ENCODE measurements around the gene NARF.

DNA sequence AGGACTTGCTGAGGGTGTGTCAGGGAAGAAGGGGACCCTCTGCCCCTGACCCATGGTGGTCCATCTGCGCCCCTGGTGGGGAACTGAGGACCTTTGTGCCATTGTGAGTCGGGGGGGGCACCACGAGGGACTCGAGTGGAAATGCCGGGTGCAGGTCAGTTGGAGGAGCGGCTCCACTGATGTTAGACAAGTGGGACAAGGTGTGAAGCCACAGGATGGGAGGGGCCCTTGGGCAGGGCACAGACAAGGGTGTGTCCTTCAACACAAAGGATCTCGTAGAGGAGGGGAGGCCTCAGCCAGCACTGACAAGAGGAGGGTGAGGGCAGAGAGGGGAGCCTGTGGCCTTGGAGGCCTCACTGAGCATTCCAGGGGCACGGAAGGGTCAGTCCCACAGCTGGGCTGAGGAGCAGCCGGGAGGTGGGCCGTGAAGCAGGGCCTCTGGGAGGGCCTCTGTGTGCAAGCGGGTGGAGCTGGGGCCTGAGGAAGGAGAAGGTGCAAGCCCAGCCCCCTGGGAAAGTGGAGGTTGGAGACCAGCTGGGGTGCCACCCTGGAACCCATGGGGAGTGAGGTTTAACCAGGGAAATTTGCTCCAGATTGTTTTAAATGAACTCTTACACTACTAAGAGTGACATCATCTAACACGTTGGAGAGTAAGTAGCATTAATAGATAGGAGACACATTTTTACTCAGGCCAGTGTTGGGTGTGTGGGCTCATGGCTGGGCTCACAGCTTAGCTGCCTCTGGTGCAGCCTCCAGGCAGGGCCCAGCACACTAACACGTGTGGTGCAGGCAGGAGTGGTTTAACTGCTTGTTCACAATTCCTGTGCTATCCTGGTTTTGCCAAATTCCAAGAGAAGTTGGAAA is 27.9 kb downstream of the NARF start:
- TF ChIP-seq, protein P1, sequence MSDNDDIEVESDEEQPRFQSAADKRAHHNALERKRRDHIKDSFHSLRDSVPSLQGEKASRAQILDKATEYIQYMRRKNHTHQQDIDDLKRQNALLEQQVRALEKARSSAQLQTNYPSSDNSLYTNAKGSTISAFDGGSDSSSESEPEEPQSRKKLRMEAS (IDR thresholded peaks at IDR 0.05), result no peak
- TF ChIP-seq POLR2A (IDR thresholded peaks at IDR 0.05; ENCODE audit: low read length), result no peak
- TF ChIP-seq KDM1A (IDR thresholded peaks at IDR 0.05; ENCODE audit: low read depth), result no peak
- TF ChIP-seq, protein P2, sequence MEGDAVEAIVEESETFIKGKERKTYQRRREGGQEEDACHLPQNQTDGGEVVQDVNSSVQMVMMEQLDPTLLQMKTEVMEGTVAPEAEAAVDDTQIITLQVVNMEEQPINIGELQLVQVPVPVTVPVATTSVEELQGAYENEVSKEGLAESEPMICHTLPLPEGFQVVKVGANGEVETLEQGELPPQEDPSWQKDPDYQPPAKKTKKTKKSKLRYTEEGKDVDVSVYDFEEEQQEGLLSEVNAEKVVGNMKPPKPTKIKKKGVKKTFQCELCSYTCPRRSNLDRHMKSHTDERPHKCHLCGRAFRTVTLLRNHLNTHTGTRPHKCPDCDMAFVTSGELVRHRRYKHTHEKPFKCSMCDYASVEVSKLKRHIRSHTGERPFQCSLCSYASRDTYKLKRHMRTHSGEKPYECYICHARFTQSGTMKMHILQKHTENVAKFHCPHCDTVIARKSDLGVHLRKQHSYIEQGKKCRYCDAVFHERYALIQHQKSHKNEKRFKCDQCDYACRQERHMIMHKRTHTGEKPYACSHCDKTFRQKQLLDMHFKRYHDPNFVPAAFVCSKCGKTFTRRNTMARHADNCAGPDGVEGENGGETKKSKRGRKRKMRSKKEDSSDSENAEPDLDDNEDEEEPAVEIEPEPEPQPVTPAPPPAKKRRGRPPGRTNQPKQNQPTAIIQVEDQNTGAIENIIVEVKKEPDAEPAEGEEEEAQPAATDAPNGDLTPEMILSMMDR (IDR thresholded peaks at IDR 0.05), result no peak
- TF ChIP-seq CEBPB (IDR thresholded peaks at IDR 0.05), result no peak
- no peak for TF ChIP-seq EP300 (IDR thresholded peaks at IDR 0.05)
- TF ChIP-seq JUNB (IDR thresholded peaks at IDR 0.05), result no peak
- TF ChIP-seq, protein P3, sequence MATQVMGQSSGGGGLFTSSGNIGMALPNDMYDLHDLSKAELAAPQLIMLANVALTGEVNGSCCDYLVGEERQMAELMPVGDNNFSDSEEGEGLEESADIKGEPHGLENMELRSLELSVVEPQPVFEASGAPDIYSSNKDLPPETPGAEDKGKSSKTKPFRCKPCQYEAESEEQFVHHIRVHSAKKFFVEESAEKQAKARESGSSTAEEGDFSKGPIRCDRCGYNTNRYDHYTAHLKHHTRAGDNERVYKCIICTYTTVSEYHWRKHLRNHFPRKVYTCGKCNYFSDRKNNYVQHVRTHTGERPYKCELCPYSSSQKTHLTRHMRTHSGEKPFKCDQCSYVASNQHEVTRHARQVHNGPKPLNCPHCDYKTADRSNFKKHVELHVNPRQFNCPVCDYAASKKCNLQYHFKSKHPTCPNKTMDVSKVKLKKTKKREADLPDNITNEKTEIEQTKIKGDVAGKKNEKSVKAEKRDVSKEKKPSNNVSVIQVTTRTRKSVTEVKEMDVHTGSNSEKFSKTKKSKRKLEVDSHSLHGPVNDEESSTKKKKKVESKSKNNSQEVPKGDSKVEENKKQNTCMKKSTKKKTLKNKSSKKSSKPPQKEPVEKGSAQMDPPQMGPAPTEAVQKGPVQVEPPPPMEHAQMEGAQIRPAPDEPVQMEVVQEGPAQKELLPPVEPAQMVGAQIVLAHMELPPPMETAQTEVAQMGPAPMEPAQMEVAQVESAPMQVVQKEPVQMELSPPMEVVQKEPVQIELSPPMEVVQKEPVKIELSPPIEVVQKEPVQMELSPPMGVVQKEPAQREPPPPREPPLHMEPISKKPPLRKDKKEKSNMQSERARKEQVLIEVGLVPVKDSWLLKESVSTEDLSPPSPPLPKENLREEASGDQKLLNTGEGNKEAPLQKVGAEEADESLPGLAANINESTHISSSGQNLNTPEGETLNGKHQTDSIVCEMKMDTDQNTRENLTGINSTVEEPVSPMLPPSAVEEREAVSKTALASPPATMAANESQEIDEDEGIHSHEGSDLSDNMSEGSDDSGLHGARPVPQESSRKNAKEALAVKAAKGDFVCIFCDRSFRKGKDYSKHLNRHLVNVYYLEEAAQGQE (IDR thresholded peaks at IDR 0.05), result no peak
- no peak for TF ChIP-seq RFX5 (IDR thresholded peaks at IDR 0.05)
- TF ChIP-seq, protein P4, sequence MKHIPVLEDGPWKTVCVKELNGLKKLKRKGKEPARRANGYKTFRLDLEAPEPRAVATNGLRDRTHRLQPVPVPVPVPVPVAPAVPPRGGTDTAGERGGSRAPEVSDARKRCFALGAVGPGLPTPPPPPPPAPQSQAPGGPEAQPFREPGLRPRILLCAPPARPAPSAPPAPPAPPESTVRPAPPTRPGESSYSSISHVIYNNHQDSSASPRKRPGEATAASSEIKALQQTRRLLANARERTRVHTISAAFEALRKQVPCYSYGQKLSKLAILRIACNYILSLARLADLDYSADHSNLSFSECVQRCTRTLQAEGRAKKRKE (CRISPR knock-in tag; IDR thresholded peaks at IDR 0.05; ENCODE audit: low read depth), result no peak
- TF ChIP-seq RNF2 (IDR thresholded peaks at IDR 0.05; ENCODE audit: borderline replicate concordance, low read depth), result no peak
